CD14-positive monocyte (primary cell): ENCODE results near the gene ELF5. TPM values are rescaled to one million over a fixed set of nuclear protein-coding genes. Genes with fewer than 3 reads are reported as not detected.

Source experiments
- DNase-seq, 3 donors: peaks; one replicate each; pipeline ENCODE4 v3.0.0-alpha.2; 2011 to 2022
- H2AFZ ChIP-seq: 2 replicates; pipeline ENCODE4 v1.6.0; 2012; ENCODE audit warnings: mild to moderate bottlenecking, low read depth, low read length, inconsistent platforms; ENCODE audit not compliant: insufficient read depth, poor library complexity, severe bottlenecking
- H3K27ac ChIP-seq, 2 donors: 1 replicate in 1 of 2; 2 replicates in 1 of 2; pipeline ENCODE4 v1.5.1; 2012 to 2013; ENCODE audit warnings: low read length in 2 of 2, control low read depth in 1 of 2, inconsistent platforms in 1 of 2, low read depth in 1 of 2, mild to moderate bottlenecking in 1 of 2
- H3K27me3 ChIP-seq, 2 donors: one replicate each; pipeline versions ENCODE4 v1.6.0 to v1.6.1; 2011 to 2013; ENCODE audit warnings: low read length in 2 of 2; ENCODE audit not compliant: control insufficient read depth in 2 of 2, insufficient read depth in 2 of 2
- H3K36me3 ChIP-seq, 2 donors: replicated peaks in 1 of 2; 1 replicate in 1 of 2; 2 replicates in 1 of 2; pipeline versions ENCODE4 v1.5.1 to v1.6.1; 2012 to 2013; ENCODE audit warnings: low read length in 2 of 2, control low read depth in 1 of 2, inconsistent platforms in 1 of 2, mild to moderate bottlenecking in 1 of 2; ENCODE audit not compliant: insufficient read depth in 2 of 2, control insufficient read depth in 1 of 2
- H3K4me1 ChIP-seq, 2 donors: 1 replicate in 1 of 2; 2 replicates in 1 of 2; pipeline versions ENCODE4 v1.5.1 to v1.6.1; 2012 to 2013; ENCODE audit warnings: low read length in 2 of 2, control low read depth in 1 of 2, inconsistent platforms in 1 of 2, mild to moderate bottlenecking in 1 of 2, moderate library complexity in 1 of 2; ENCODE audit not compliant: insufficient read depth in 2 of 2, control insufficient read depth in 1 of 2
- H3K4me2 ChIP-seq: replicated peaks from 2 replicates; pipeline ENCODE3; 2012; ENCODE audit warnings: low read length, moderate library complexity, mild to moderate bottlenecking; ENCODE audit not compliant: poor library complexity, severe bottlenecking; ENCODE audit errors: extremely low read depth
- H3K4me3 ChIP-seq, 3 experiments: fragments of 200-600 bp in 1 of 3; sonication (generic) in 1 of 3; replicated peaks in 1 of 3; 1 replicate in 2 of 3; 2 replicates in 1 of 3; pipeline ENCODE4 v1.5.1; 2011 to 2013; ENCODE audit warnings: low read length in 3 of 3, mild to moderate bottlenecking in 3 of 3, control low read depth in 2 of 3, low read depth in 2 of 3, inconsistent platforms in 1 of 3, moderate library complexity in 1 of 3
- H3K79me2 ChIP-seq: 2 replicates; pipeline ENCODE4 v1.6.0; 2012; ENCODE audit warnings: mild to moderate bottlenecking, control low read depth, inconsistent platforms, low read length, moderate library complexity; ENCODE audit not compliant: insufficient read depth
- H3K9ac ChIP-seq: 2 replicates; pipeline ENCODE4 v1.6.0; 2017; ENCODE audit warnings: low read length, mild to moderate bottlenecking; ENCODE audit not compliant: insufficient read depth, poor library complexity, severe bottlenecking
- H3K9me3 ChIP-seq, 2 donors: replicated peaks in 1 of 2; 1 replicate in 1 of 2; 2 replicates in 1 of 2; pipeline versions ENCODE4 v1.5.1 to v1.6.1; 2012 to 2013; ENCODE audit warnings: low read length in 2 of 2, control low read depth in 1 of 2; ENCODE audit not compliant: control insufficient read depth in 1 of 2, insufficient read depth in 1 of 2
- H4K20me1 ChIP-seq: 2 replicates; pipeline ENCODE4 v1.6.0; 2012; ENCODE audit warnings: mild to moderate bottlenecking, low read length, control low read depth, moderate library complexity; ENCODE audit not compliant: insufficient read depth
- H3K27ac Mint-ChIP-seq, 7 donors: one replicate each; pipeline ENCODE4 v1.8.0; 2020; ENCODE audit warnings: mild to moderate bottlenecking in 7 of 7, mixed read lengths in 7 of 7, moderate library complexity in 6 of 7, inconsistent platforms in 2 of 7
- H3K27me3 Mint-ChIP-seq, 3 donors: one replicate each; pipeline ENCODE4 v1.8.0; 2021 to 2022; ENCODE audit warnings: low read depth in 3 of 3, mild to moderate bottlenecking in 3 of 3, mixed read lengths in 3 of 3, moderate library complexity in 3 of 3, inconsistent platforms in 1 of 3
- H3K36me3 Mint-ChIP-seq, 2 donors: one replicate each; pipeline ENCODE4 v1.8.0; 2020; ENCODE audit warnings: mixed read lengths in 2 of 2, inconsistent platforms in 1 of 2, mild to moderate bottlenecking in 1 of 2
- H3K4me1 Mint-ChIP-seq: one replicate; pipeline ENCODE4 v1.8.0; 2020; ENCODE audit warnings: mild to moderate bottlenecking, mixed read lengths
- H3K4me3 Mint-ChIP-seq, 2 donors: one replicate each; pipeline ENCODE4 v1.8.0; 2020; ENCODE audit warnings: mild to moderate bottlenecking in 2 of 2, mixed read lengths in 2 of 2, moderate library complexity in 1 of 2
- H3K9me3 Mint-ChIP-seq, 7 donors: one replicate each; pipeline ENCODE4 v1.8.0; 2020 to 2022; ENCODE audit warnings: mixed read lengths in 7 of 7, mild to moderate bottlenecking in 6 of 7, moderate library complexity in 6 of 7, inconsistent platforms in 2 of 7
- CTCF ChIP-seq: fragments of 200-600 bp; IDR thresholded peaks from one replicate; pipeline ENCODE4 v1.8.0; 2022; ENCODE audit warnings: antibody characterized with exemption, mild to moderate bottlenecking
- WGBS: methylation state at CpG from one replicate; pipeline ENCODE4 v1.1.5; 2013; ENCODE audit warnings: missing lambda C conversion rate; ENCODE audit not compliant: insufficient coverage; 5-methylcytosine and 5-hydroxymethylcytosine counted together
- intact Hi-C, 2 donors: fragments of 100-400 bp; cut with micrococcal nuclease; formaldehyde crosslinking; loops; one replicate each; pipeline versions ENCODE4 v1.15.0 to v1.15.1; 2023
- polyA plus RNA-seq, 3 donors: library from polyadenylated mRNA; depleted of rRNA in 1 of 3; unstranded in 2 of 3; stranded (reverse) in 1 of 3; fragments of 300-500 nt in 2 of 3; fragments of >200 nt in 1 of 3; fragmentation: Illumina TruSeq in 2 of 3; gene quantifications; 1 replicate in 2 of 3; 2 replicates in 1 of 3; pipeline ENCODE4 v1.2.3, GENCODE V29; 2012 to 2021

Gene ELF5
- polyA plus RNA-seq, 3 donors: 0.27 TPM; not detected in 2

GRCh38 chr11:34468209-34468841, 45.3 kb downstream of the ELF5 start:
- WGBS: 16% methylated on average over 4 of the region's 8 CpGs
- no peak overlapping the region for H2AFZ ChIP-seq
- TF ChIP-seq CTCF: peak; percentile 91
- peaks cover 0 to 10% of the 10 kb centered on the region in 2 donors for H3K4me1 ChIP-seq
- peaks cover 2 to 11% of the 10 kb centered on the region in 2 donors for H3K9me3 ChIP-seq
- peaks cover 21% of the 10 kb centered on the region for H3K79me2 ChIP-seq
- no peak overlapping the region for H3K4me2 ChIP-seq
- peak; percentile 33 to 46 (median 43) for DNase-seq
- Mint-ChIP-seq H3K36me3 (peaks cover 81 to 92% of the 10 kb centered on the region in 2 donors), H3K27me3 (no peaks in the 10 kb centered on the region), H3K4me1 (peaks cover 7% of the 10 kb centered on the region), H3K4me3 (no peak overlapping the region), H3K27ac (peak overlapping the region in 1 of 7 donors; percentile 30), H3K9me3 (peaks cover 3 to 12% (median 10%) of the 10 kb centered on the region in 7 donors)
- H3K9ac ChIP-seq: no peak overlapping the region
- H3K27ac ChIP-seq: no peak overlapping the region
- peaks cover 88 to 96% of the 10 kb centered on the region in 2 donors for H3K36me3 ChIP-seq
- intact Hi-C loops: loop anchor here (5.0 to 10.0 kb wide), 3 partner anchors 111 to 296 kb away; partner anchors contain the start of gene ABTB2 (in 1 of the 2)
- peaks cover 23% of the 10 kb centered on the region for H4K20me1 ChIP-seq
- H3K4me3 ChIP-seq: no peak overlapping the region
- no peaks in the 10 kb centered on the region for H3K27me3 ChIP-seq

GRCh38 chr11:34466802-34467488, 46.6 kb downstream of the ELF5 start:
- Mint-ChIP-seq H3K4me1 (peaks cover 7% of the 10 kb centered on the region), H3K9me3 (peaks cover 3 to 12% (median 10%) of the 10 kb centered on the region in 7 donors), H3K36me3 (peaks cover 80 to 92% of the 10 kb centered on the region in 2 donors), H3K4me3 (no peak overlapping the region), H3K27me3 (no peaks in the 10 kb centered on the region), H3K27ac (peak overlapping the region in 2 of 7 donors; percentile 26 to 45)
- no CpG with 5 or more reads among the region's 3 CpGs for WGBS
- Histone ChIP-seq H3K4me2 (no peak overlapping the region), H4K20me1 (peaks cover 23% of the 10 kb centered on the region), H3K79me2 (peaks cover 24% of the 10 kb centered on the region), H3K9me3 (peaks cover 2 to 11% of the 10 kb centered on the region in 2 donors), H3K9ac (no peak overlapping the region), H3K27me3 (no peaks in the 10 kb centered on the region), H3K4me3 (no peak overlapping the region), H3K27ac (no peak overlapping the region), H3K36me3 (peaks cover 88 to 96% of the 10 kb centered on the region in 2 donors), H3K4me1 (peaks cover 0 to 10% of the 10 kb centered on the region in 2 donors), H2AFZ (no peak overlapping the region)
- intact Hi-C loops: loop anchor here (5.0 to 10.0 kb wide), 3 partner anchors 110 to 295 kb away; partner anchors contain the start of gene ABTB2 (in 1 of the 2)
- DNase-seq: no peak
- no peak for TF ChIP-seq CTCF
